ACC112 (cell line): Measurements from ENCODE around the gene LSM10.

Source experiments
- H2AFZ ChIP-seq: fragments of 200-600 bp; sonication (generic); one replicate; pipeline ENCODE4 v1.6.0; 2017; ENCODE audit warnings: antibody characterized with exemption, low read length; ENCODE audit not compliant: unreplicated experiment
- H3K27ac ChIP-seq: fragments of 200-600 bp; sonication (generic); 2 replicates; pipeline ENCODE4 v1.5.1; 2014; ENCODE audit warnings: low read depth, mild to moderate bottlenecking, antibody characterized with exemption, low read length, moderate library complexity
- H3K27me3 ChIP-seq: fragments of 200-600 bp; sonication (generic); 2 replicates; pipeline ENCODE4 v1.6.1; 2014; ENCODE audit warnings: mild to moderate bottlenecking, antibody characterized with exemption, low read length, moderate library complexity, mixed read lengths; ENCODE audit not compliant: insufficient read depth
- H3K36me3 ChIP-seq: fragments of 200-600 bp; sonication (generic); 2 replicates; pipeline ENCODE4 v1.6.1; 2016; ENCODE audit warnings: mild to moderate bottlenecking, antibody characterized with exemption, low read length, moderate library complexity, mixed read lengths; ENCODE audit not compliant: insufficient read depth
- H3K4me1 ChIP-seq: fragments of 200-600 bp; sonication (generic); one replicate; pipeline ENCODE4 v1.6.1; 2016; ENCODE audit warnings: low read length, mixed read lengths; ENCODE audit not compliant: insufficient read depth, unreplicated experiment, control insufficient read depth
- H3K4me3 ChIP-seq: fragments of 200-600 bp; sonication (generic); 2 replicates; pipeline ENCODE4 v1.5.1; 2014; ENCODE audit warnings: mild to moderate bottlenecking, low read depth, low read length
- H3K79me2 ChIP-seq: fragments of 200-600 bp; sonication (generic); one replicate; pipeline ENCODE4 v1.6.0; 2016; ENCODE audit warnings: low read length; ENCODE audit not compliant: control insufficient read depth, unreplicated experiment, insufficient read depth

Gene LSM10

DNA sequence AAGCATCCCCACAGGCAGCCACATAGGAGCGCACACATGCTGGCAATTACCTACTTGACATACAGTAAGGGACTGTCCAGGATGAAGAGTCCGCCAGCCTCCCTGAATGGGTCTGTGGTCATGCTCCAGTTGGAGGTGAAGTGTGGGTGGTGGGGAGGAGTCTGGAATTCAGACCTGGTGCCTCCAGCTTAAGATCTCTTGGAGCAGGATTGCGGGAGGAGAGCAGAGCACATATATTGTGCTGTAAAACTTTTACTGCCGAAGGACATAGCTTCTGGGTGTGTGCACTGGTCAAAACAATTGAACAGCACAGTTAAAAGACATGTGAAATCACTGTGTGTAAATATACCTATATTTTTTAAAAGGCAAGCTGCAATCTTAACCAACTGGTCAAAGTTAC is 29.9 kb downstream of the LSM10 start:
- Histone ChIP-seq H3K27me3 (no peaks in the 10 kb centered on the region), H3K4me1 (peaks cover 50% of the 10 kb centered on the region), H2AFZ (no peak overlapping the region), H3K36me3 (peaks cover 8% of the 10 kb centered on the region), H3K79me2 (peaks cover 68% of the 10 kb centered on the region), H3K4me3 (no peak overlapping the region), H3K27ac (0 out of 2 replicates have a peak overlapping the region, but pooled peaks have one; percentile 10)

DNA sequence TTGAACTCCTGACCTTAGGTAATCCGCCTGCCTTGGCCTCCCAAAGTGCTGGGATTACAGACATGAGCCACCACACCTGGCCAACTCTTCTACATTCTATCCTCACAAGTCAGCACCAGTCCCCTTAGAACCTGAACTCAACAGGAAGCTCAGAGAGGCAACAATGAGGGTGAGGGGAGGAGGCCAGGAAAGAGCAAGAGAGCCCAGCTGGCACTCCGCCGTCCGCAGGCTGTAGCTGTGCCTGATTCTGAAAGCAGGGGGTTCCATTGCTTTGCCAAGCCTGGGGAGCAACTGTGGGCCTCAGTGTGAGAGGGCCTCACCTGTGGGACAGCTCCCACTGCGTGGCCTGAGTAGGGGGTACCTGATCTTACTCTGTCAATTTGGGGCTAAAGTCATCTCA is 30.6 kb downstream of the LSM10 start:
- Histone ChIP-seq H3K4me1 (peaks cover 44% of the 10 kb centered on the region), H2AFZ (no peak overlapping the region), H3K79me2 (peaks cover 66% of the 10 kb centered on the region), H3K27me3 (no peaks in the 10 kb centered on the region), H3K27ac (no peak overlapping the region), H3K4me3 (no peak overlapping the region), H3K36me3 (peaks cover 15% of the 10 kb centered on the region; the same call in 1 of the 2 replicates)

DNA sequence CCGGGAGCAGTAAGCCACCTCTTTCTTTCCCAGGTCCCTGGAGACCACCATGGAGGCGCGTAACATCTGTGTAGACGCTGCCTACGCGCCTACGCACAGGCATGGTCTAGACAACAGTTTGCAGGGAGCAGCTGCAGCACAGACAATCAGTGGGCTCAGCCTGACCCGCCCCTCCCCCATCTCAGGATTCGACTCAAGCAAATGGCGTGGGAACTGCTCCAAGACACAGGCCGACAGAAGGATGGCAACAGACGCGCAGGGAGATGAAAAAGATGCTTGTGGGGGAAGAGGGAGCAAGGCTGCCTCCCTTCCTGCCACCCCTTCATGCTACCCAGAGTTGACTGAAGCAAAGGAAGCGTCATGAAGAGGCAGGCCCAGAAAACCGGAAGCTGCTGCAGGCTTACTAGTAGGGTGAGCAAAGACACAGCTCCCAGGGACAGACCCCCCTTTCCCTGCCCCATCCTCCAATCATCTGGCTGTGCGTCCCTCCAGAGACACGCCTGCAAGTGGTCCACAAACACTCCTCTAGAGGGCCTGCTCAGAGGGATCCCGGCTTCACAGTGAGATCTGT is 31.5 kb downstream of the LSM10 start:
- peaks cover 61% of the 10 kb centered on the region for H3K79me2 ChIP-seq
- H3K36me3 ChIP-seq = peaks cover 23% of the 10 kb centered on the region; the same call in 1 of the 2 replicates
- H3K27me3 ChIP-seq = no peaks in the 10 kb centered on the region
- peaks cover 40% of the 10 kb centered on the region for H3K4me1 ChIP-seq
- no peak overlapping the region for H3K4me3 ChIP-seq
- H3K27ac ChIP-seq = peak overlapping the region; percentile 70
- no peak overlapping the region for H2AFZ ChIP-seq

DNA sequence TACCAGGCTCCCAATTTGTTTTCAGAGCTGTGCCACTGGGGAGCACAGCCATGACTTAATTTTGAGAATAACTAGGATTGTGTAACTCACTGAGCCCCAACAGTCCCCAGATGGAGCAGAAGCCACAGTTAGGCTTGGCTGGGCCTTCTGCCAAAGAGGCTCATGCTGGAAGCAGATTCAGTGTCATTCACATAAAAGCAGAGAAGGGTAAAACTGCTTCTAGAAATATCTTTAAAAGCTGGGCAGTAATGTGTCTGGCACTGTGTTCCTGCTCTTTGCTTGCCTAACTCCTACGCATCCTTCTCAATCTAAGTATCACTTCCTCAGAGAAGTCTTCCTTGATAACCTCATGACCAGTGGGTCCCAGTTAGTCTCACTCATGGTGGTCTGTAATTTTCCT is 32.3 kb downstream of the LSM10 start:
- Histone ChIP-seq H2AFZ (no peak overlapping the region), H3K36me3 (peaks cover 29% of the 10 kb centered on the region; the same call in 1 of the 2 replicates), H3K27ac (peak overlapping the region; percentile 70), H3K4me3 (no peak overlapping the region), H3K27me3 (no peaks in the 10 kb centered on the region), H3K79me2 (peaks cover 53% of the 10 kb centered on the region), H3K4me1 (peaks cover 40% of the 10 kb centered on the region)

DNA sequence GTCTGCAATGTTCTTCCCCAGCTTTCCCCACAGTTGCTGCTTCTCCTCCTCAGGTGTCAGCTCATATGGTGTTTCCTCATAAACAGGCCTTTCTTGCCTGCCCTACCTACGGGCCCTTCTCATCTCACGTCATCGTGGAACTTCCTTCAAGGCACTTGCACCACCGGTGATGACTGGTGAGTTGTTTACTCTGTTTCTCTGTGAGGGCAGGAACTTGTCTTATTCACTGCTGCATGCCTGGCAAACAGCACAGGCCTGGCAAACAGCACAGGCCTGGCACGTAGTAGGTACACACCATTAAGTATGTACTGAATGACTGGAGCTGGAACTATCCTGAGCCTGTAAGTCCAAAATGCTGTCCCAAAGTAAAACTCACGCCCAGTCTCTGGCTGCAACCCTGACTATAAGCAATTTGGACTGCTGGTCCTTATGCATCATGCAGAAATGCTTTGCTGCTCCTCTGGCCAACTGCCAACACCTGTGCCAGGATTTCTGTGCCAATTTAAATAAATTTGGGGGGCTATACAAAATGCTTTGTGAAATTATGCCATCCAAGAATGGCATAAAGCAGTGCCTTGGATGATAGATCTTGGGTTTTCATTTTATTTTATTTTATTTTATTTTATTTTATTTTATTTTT is 37.7 kb downstream of the LSM10 start:
- peaks cover 24% of the 10 kb centered on the region; the same call in 1 of the 2 replicates for H3K36me3 ChIP-seq
- no peaks in the 10 kb centered on the region for H3K27me3 ChIP-seq
- H3K79me2 ChIP-seq = peaks cover 11% of the 10 kb centered on the region
- H3K27ac ChIP-seq = peak overlapping the region; percentile 16; the same call in 1 of the 2 replicates
- peaks cover 12% of the 10 kb centered on the region for H3K4me1 ChIP-seq
- H2AFZ ChIP-seq = no peak overlapping the region
- no peak overlapping the region for H3K4me3 ChIP-seq

DNA sequence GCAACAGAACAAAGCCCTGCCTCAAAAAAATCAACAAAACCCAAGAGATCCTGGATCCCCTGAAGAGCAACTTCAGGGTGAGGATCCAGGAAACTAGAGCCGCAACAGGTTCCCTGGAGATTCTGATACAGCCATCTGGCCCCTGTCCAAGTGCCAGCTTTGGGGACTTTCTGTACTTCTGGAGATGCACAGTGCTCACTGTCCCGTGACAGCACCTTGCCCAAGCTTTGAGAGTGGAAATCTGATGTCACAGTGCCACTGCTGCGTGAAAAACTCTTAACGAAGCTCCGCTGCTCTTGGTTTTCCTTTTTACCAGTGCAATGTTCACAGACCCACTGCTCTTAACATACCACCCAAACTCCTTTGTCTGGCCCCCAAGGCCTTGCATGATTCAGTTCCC is 38.3 kb downstream of the LSM10 start:
- peaks cover 24% of the 10 kb centered on the region; the same call in 1 of the 2 replicates for H3K36me3 ChIP-seq
- H2AFZ ChIP-seq = no peak overlapping the region
- no peaks in the 10 kb centered on the region for H3K27me3 ChIP-seq
- H3K27ac ChIP-seq = peak overlapping the region; percentile 16; the same call in 1 of the 2 replicates
- H3K4me1 ChIP-seq = peaks cover 11% of the 10 kb centered on the region
- peaks cover 11% of the 10 kb centered on the region for H3K79me2 ChIP-seq
- H3K4me3 ChIP-seq = no peak overlapping the region

DNA sequence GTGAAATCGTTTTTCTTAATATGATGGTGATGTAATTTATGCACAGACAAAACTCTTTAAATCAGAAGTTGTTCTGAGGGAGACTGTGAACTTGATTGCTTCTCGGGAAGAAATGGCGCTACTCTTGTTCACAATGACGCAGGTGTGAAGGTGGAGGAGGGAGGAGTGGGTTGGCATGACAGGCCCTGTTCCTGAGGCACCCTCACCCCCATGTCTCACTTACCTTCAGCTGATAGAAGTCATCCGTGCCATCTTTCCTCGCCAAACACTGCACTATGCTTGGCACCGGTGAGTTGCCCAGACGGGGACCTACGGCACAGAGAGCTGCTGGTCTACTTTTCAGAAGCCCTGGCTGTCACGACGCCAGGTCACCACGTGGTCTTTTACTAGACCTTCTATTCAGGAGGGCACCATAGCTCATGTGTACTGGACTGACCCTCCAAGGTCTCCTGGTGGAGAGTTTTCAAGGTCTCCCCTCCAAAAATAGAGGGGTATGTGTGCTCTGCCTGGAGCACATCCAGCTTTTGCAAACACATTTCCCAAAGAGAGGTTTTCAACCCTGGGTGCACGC is 39.1 kb downstream of the LSM10 start:
- peaks cover 24% of the 10 kb centered on the region; the same call in 1 of the 2 replicates for H3K36me3 ChIP-seq
- H3K27ac ChIP-seq = no peak overlapping the region
- H3K4me1 ChIP-seq = peaks cover 13% of the 10 kb centered on the region
- H2AFZ ChIP-seq = no peak overlapping the region
- no peak overlapping the region for H3K4me3 ChIP-seq
- H3K27me3 ChIP-seq = no peaks in the 10 kb centered on the region
- H3K79me2 ChIP-seq = peaks cover 7% of the 10 kb centered on the region

DNA sequence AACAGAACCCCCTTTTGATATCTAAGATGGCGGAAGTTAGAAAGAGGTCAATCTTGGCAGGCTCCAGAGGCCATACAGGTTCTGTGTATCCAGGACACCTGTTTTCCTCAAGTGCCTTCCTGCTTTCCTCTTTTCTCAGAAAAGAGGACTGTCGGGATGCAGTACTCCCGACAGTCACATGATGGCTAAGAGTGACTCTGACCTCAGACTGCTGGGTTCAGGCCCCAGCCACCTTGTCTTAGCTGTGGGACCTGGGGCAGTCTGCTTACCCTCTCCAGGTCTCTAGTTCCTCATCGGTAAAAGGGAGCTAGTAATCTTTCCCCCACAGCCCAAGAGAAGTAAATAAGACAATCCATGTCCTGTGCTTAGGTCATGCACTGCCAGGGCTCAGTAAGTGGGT is 41.9 kb downstream of the LSM10 start:
- peaks cover 5% of the 10 kb centered on the region; the same call in 1 of the 2 replicates for H3K36me3 ChIP-seq
- peaks cover 41% of the 10 kb centered on the region for H3K4me1 ChIP-seq
- no peak overlapping the region for H3K4me3 ChIP-seq
- H2AFZ ChIP-seq = no peak overlapping the region
- H3K27ac ChIP-seq = no peak overlapping the region
- no peaks in the 10 kb centered on the region for H3K27me3 ChIP-seq
- peaks cover 3% of the 10 kb centered on the region for H3K79me2 ChIP-seq

DNA sequence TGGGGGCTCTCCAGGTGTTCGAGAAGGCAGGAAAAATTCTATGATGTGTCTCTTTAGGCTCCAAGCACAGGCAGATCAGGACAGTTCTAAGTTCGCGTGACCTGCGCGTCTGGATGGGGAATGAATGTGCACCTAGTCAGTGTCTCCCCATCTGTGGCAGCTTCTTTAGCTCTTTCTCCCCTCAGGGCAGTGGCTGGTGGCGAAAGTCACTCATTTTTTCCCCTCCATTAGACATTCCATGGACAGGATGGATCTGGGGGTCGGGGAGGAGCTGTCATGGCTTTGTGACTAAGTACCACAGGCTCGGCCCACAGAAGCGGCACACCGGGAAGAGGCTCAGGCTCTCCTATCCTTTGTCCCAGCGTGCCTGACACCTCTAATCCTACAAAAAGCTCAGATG is 43.2 kb downstream of the LSM10 start:
- peaks cover 3% of the 10 kb centered on the region; the same call in 1 of the 2 replicates for H3K36me3 ChIP-seq
- no peaks in the 10 kb centered on the region for H3K27me3 ChIP-seq
- H3K4me1 ChIP-seq = peaks cover 46% of the 10 kb centered on the region
- H3K27ac ChIP-seq = 0 out of 2 replicates have a peak overlapping the region, but pooled peaks have one; percentile 1
- H3K79me2 ChIP-seq = no peaks in the 10 kb centered on the region
- no peak overlapping the region for H3K4me3 ChIP-seq
- H2AFZ ChIP-seq = no peak overlapping the region

DNA sequence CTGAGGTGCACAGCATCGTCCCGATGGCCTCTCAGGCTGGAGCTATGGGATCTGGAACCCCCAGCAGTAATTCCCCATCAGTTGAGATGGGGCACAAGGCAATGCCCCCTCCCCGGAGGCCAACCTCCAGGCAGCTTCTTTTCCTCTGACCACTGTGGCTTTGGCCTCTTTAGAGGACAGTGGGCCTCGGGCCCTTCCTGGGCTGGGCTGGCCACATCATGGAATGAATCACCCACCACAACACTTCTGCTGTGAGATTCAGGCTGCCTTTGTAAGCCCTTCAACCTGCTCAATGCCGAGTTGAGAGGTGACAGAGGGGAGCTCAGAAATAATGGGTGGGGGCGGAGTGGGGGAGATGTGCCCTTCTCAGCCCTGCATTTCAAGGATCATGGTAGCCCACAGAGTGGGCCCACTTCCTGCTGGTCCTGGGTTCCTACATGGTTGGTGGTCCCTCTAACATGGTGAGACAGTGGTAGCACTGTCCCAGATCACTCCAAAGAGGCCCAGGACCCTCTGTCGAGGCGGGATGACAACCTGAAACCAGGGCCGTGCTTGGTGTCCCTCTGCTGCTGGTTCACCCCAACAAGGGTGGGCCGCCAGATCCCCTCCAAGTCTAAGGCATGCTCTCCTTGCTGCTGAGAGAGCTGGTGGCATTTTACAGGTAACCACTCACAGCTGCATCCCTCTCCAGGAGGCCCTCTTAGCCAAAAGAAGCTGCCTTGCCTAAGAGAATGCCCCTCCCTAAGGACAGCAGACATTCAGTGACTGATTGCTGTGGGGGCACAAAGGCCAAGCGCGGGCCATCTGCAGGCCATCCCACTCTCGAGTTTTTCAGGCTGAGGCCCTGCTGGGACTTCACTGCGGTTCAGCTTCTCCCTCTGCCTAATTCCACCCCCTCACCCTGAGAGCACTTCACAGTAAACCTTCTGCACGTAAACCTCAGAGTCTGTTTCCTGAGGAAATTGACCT is 44.5 kb downstream of the LSM10 start:
- Histone ChIP-seq H3K27ac (peak overlapping the region; percentile 99), H3K79me2 (no peaks in the 10 kb centered on the region), H3K27me3 (no peaks in the 10 kb centered on the region), H2AFZ (no peak overlapping the region), H3K36me3 (peaks cover 6% of the 10 kb centered on the region; the same call in 1 of the 2 replicates), H3K4me3 (peak overlapping the region; percentile 10; the same call in 1 of the 2 replicates), H3K4me1 (peaks cover 54% of the 10 kb centered on the region)
